ENCODE data around the gene TBC1D5.

GRCh38 chr3:17320266-17320665 is 422.2 kb downstream of the TBC1D5 start:
- TF ChIP-seq GATA2 (IDR thresholded peaks at IDR 0.05; ENCODE audit: low read depth, low read length) (no peak), GATA3 (IDR thresholded peaks at IDR 0.05; ENCODE audit: low read depth, low read length) (no peak)
